ENCODE measurements around the gene SLC17A4.

GRCh38 chr6:25732468-25733198, 21.9 kb upstream of the SLC17A4 start:
- TF ChIP-seq, protein P1, sequence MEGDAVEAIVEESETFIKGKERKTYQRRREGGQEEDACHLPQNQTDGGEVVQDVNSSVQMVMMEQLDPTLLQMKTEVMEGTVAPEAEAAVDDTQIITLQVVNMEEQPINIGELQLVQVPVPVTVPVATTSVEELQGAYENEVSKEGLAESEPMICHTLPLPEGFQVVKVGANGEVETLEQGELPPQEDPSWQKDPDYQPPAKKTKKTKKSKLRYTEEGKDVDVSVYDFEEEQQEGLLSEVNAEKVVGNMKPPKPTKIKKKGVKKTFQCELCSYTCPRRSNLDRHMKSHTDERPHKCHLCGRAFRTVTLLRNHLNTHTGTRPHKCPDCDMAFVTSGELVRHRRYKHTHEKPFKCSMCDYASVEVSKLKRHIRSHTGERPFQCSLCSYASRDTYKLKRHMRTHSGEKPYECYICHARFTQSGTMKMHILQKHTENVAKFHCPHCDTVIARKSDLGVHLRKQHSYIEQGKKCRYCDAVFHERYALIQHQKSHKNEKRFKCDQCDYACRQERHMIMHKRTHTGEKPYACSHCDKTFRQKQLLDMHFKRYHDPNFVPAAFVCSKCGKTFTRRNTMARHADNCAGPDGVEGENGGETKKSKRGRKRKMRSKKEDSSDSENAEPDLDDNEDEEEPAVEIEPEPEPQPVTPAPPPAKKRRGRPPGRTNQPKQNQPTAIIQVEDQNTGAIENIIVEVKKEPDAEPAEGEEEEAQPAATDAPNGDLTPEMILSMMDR (IDR thresholded peaks at IDR 0.05; ENCODE audit: insufficient read depth, low read length, poor library complexity, severe bottlenecking): no peak
- TF ChIP-seq EZH2phosphoT487 (conservative IDR thresholded peaks at IDR 0.05; ENCODE audit: low read length): no peak

All from SU-DHL-6 (cell line).